ENCODE measurements around the gene MDK.

DNA sequence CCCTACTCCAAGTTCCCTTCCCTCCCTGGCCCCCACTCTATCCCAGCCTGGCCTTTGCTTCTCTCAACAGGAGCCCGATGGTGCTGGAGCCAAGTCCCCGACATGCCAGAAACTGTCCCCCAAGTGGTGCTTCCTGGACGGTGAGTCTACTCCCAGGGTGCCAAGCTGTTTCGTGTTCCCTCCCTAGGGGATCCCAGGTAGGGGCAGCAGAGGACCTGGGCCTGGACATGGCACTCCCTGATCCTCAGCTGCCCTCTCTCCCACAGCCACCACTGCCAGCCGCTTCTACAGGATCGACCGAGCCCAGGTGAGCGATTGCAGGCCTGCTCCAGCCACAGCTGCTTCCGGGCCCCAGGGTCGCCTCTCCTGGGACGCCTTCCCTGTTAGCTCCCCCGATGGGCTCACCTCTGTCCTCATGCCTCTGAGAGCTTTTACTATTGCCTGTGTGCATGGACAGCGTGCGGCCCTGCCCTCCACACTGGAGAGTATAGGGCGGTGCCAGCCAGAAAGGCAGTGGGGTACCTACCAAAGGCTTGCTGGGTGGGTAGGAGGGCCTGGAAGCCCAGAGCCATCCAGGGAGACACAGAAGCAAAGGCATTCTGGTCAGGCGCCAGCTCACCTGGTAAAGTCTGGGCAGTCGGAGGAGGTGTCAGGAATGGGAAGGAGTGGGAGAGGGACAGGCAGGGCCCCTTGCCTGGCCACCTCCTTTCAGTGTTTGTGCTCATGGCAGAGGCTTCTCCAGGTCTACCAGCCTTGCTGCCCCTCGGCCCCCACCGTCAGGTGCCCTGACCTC is 5.0 kb upstream of the MDK start:
- TF ChIP-seq CTCF (IDR thresholded peaks at IDR 0.05; ENCODE audit: low read depth, low read length, missing input control) (no peak), YY1 (IDR thresholded peaks at IDR 0.05) (no peak), TAF1 (conservative IDR thresholded peaks at IDR 0.05) (no peak), EGR1 (IDR thresholded peaks at IDR 0.05; ENCODE audit: low read depth in 2 of 2) (no peak), RAD21 (IDR thresholded peaks at IDR 0.05) (no peak), ATF3 (IDR thresholded peaks at IDR 0.05) (no peak), MAX (IDR thresholded peaks at IDR 0.05) (no peak)
